AG09319 (cell line): ENCODE measurements around the gene TRIM17.

ENCODE experiments used
- DNase-seq: peaks from one replicate; pipeline ENCODE4 v3.0.0-alpha.2; 2010; ENCODE audit warnings: low read depth; ENCODE audit errors: extremely low read depth
- CTCF ChIP-seq: IDR thresholded peaks from 2 replicates; pipeline ENCODE4 v1.5.1; 2011; ENCODE audit warnings: low read depth, mild to moderate bottlenecking, inconsistent platforms, low read length, moderate library complexity

TRIM17 gene

GRCh38 chr1:228393268-228393701, 23.4 kb downstream of the TRIM17 start:
- peak; percentile 83 for TF ChIP-seq CTCF
- DNase-seq: no peak

GRCh38 chr1:228392111-228392936, 24.3 kb downstream of the TRIM17 start:
- TF ChIP-seq CTCF: no peak
- no peak for DNase-seq

GRCh38 chr1:228391411-228392020, 25.1 kb downstream of the TRIM17 start:
- no peak for DNase-seq
- TF ChIP-seq CTCF: no peak

GRCh38 chr1:228390649-228391048, 26.0 kb downstream of the TRIM17 start:
- TF ChIP-seq CTCF: no peak
- no peak for DNase-seq

- DNase-seq: no peak
- TF ChIP-seq CTCF: no peak
Measured at GRCh38 chr1:228387321-228387720, 29.3 kb downstream of the TRIM17 start.

- no peak for TF ChIP-seq CTCF
Measured at GRCh38 chr1:228385232-228385631, 31.4 kb downstream of the TRIM17 start.

GRCh38 chr1:228383773-228384172, 32.9 kb downstream of the TRIM17 start:
- DNase-seq: no peak
- no peak for TF ChIP-seq CTCF

More at GRCh38 chr1:228385232-228385631, 31.4 kb downstream of the TRIM17 start:
- no peak for DNase-seq
